Astrocyte of the spinal cord (primary cell): ENCODE data around the gene TERT.

Experiments used
- DNase-seq: peaks from one replicate; pipeline ENCODE4 v3.0.0; 2011; ENCODE audit warnings: low read depth, low spot score
- H3K4me3 ChIP-seq: 2 replicates; pipeline ENCODE4 v1.5.1; 2011; ENCODE audit warnings: low read depth, mild to moderate bottlenecking, low read length, moderate library complexity
- CTCF ChIP-seq: IDR thresholded peaks from 2 replicates; pipeline ENCODE4 v1.5.1; 2012; ENCODE audit warnings: low read depth, mild to moderate bottlenecking, low read length, inconsistent platforms
- in situ Hi-C: cut with HindIII; loops from 2 replicates; pipeline ENCODE4 v1.10.0; 2017; ENCODE audit warnings: low sequenced_read_pairs

The TERT gene

GRCh38 chr5:1298723-1299510 lies 4.0 kb upstream of the TERT start:
- in situ Hi-C loops: no loop called here
- H3K4me3 ChIP-seq: no peak overlapping the region
- no peak for TF ChIP-seq CTCF
- DNase-seq: no peak

- TF ChIP-seq CTCF: no peak
- no peak for DNase-seq
- H3K4me3 ChIP-seq: no peak overlapping the region
- in situ Hi-C loops: no loop called here
These were observed 3.2 kb upstream of the TERT start for GRCh38 chr5:1298067-1298551.

- TF ChIP-seq CTCF: no peak
- in situ Hi-C loops: no loop called here
- DNase-seq: no peak
- H3K4me3 ChIP-seq: no peak overlapping the region
These were observed 2.4 kb upstream of the TERT start for GRCh38 chr5:1297243-1297642.

GRCh38 chr5:1295650-1296037 lies 776 bp upstream of the TERT start:
- TF ChIP-seq CTCF: no peak
- in situ Hi-C loops: no loop called here
- DNase-seq: no peak
- no peak overlapping the region for H3K4me3 ChIP-seq

GRCh38 chr5:1294206-1294834 lies 548 bp downstream of the TERT start:
- no peak overlapping the region for H3K4me3 ChIP-seq
- no peak for TF ChIP-seq CTCF
- no peak for DNase-seq
- in situ Hi-C loops: no loop called here

- no peak overlapping the region for H3K4me3 ChIP-seq
- in situ Hi-C loops: no loop called here
- no peak for DNase-seq
- TF ChIP-seq CTCF: no peak
These were observed 1.3 kb downstream of the TERT start for GRCh38 chr5:1293416-1294205.
